ENCODE data around the gene OMP. TPM values are rescaled to one million over a fixed set of nuclear protein-coding genes. Genes with fewer than 3 reads are reported as not detected.

OMP gene
- total and polyA plus RNA-seq, 2 donors (not counting 3 experiments of a cell fraction or from before 2014, with no cell fraction given): 0.80 TPM; not detected in 1

DNA sequence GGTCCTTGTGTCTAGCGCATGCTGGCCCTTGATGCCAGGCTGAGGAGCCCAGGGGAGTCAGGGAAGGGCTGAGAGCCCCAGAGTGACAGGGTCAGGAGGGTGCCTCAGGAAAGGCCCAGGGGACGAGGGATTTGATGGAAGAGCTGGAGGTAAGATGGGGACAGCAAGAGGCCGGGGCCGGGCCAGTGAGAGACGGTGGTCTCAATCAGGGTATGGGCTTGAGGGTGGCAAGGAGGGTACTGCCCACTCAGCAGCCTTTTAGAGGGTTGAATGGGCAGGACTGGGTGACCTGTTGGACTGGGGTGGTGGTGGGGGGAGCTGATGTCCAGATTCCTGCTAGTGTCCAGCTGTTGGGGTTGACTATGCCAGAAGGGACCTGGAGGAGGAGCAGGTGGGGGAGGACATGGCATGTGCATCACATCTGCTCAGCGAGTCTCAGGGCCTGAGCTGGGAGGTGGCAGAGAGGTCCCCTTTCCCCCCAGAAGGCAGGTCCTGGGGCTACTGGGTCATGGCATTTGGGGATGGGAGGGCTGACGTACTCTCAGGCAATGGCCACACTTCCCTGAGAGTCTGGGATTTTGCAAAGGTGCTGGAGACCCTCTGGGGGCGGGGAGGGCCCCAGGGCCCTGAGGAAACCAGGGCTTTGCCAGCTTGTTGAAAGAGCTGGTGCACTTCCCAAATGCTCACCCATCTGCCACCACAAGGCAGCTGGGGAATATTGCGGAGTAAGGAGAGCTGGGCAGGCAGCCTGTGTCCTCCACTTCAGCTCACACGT, 43.8 kb downstream of the OMP start:
- peaks cover 0 to 3% of the 10 kb centered on the region in 2 experiments for H3K27me3 ChIP-seq (ENCODE audit: control insufficient read depth in 2 of 2, insufficient read depth in 2 of 2, low read length in 2 of 2)
- FAIRE-seq (no peak), DNase-seq (ENCODE audit: low read depth, low spot score) (no peak)
- H4K20me1 ChIP-seq (replicated peaks; ENCODE audit: control insufficient read depth, extremely low read depth, insufficient read depth, low read length): no peaks in the 10 kb centered on the region
- H3K9me1 ChIP-seq (replicated peaks; ENCODE audit: control insufficient read depth, extremely low read depth, insufficient read depth, low read length): no peaks in the 10 kb centered on the region
- intact Hi-C loops (cut with micrococcal nuclease): no loop called here
- H3K4me1 ChIP-seq (ENCODE audit: control insufficient read depth, extremely low read depth, insufficient read depth, low read length): no peaks in the 10 kb centered on the region
- BruUV-seq (replicated peaks): no TSS peak
- no peak overlapping the region for H3K9ac ChIP-seq (replicated peaks; ENCODE audit: extremely low read depth, insufficient read depth, low read length)
- no peak for TF ChIP-seq JUN (IDR thresholded peaks at IDR 0.05; ENCODE audit: borderline replicate concordance, insufficient read depth, insufficient read length, low read depth)
- no peak for TF ChIP-seq MYC (IDR thresholded peaks at IDR 0.05; ENCODE audit: low read depth, low read length)
- no peak for TF ChIP-seq FOS (IDR thresholded peaks at IDR 0.05; ENCODE audit: borderline replicate concordance, insufficient read depth, low read length)
- no peak for TF ChIP-seq CTCF (IDR thresholded peaks at IDR 0.05; ENCODE audit: extremely low read depth in 1 of 2, insufficient read depth in 1 of 2, low read depth in 1 of 2, low read length in 2 of 2)
- no peak for TF ChIP-seq POLR2A (IDR thresholded peaks at IDR 0.05; ENCODE audit: low read depth, low read length)
- no peak for TF ChIP-seq MAX (IDR thresholded peaks at IDR 0.05; ENCODE audit: insufficient read depth, insufficient read length)
- TF ChIP-seq EZH2 (IDR thresholded peaks at IDR 0.05; ENCODE audit: borderline replicate concordance, low read depth, low read length, severe bottlenecking): no peak
- no peak for TF ChIP-seq GATA2 (IDR thresholded peaks at IDR 0.05; ENCODE audit: insufficient read depth, insufficient read length, low read depth, low read length)
- no peak for TF ChIP-seq POLR2AphosphoS5 (IDR thresholded peaks at IDR 0.05; ENCODE audit: insufficient read depth, low read depth, low read length)
- H3K4me2 ChIP-seq (ENCODE audit: insufficient read depth, low read length): no peak overlapping the region
- POLR2A ChIA-PET: interaction anchor here (0.5 kb wide), 1 partner anchor 55 kb away, joined by 3 read pairs; no protein-coding TSS in a partner anchor
- no peaks in the 10 kb centered on the region for H3K79me2 ChIP-seq (ENCODE audit: control insufficient read depth, insufficient read depth, low read length)
- no peak overlapping the region for H3K4me3 ChIP-seq (replicated peaks in 1 of 3; ENCODE audit: insufficient read depth in 1 of 3, low read depth in 1 of 3, low read length in 3 of 3)
- CTCF ChIA-PET: interaction anchor here (1.0 to 1.9 kb wide), 2 partner anchors 15 to 19 kb away, joined by 3 to 13 read pairs; no protein-coding TSS in a partner anchor
- H3K27ac ChIP-seq (ENCODE audit: insufficient read depth, low read depth, low read length): no peak overlapping the region
- no peaks in the 10 kb centered on the region for H3K9me3 ChIP-seq (replicated peaks; ENCODE audit: control insufficient read depth, insufficient read depth, low read length)
- H2AFZ ChIP-seq (ENCODE audit: low read depth, low read length): no peak overlapping the region
- dilution Hi-C loops (cut with MboI; ENCODE audit: extremely low pct_ligation_motif_present, low sequenced_read_pairs): no loop called here
- no peaks in the 10 kb centered on the region for H3K36me3 ChIP-seq (ENCODE audit: control insufficient read depth in 2 of 2, extremely low read depth in 1 of 2, insufficient read depth in 2 of 2, low read length in 2 of 2)

Data from endothelial cell of umbilical vein (primary cell).